Omental fat pad (tissue), 4 donors: ENCODE measurements around the gene FAM83C. TPM values are rescaled to one million over a fixed set of nuclear protein-coding genes. Genes with fewer than 3 reads are reported as not detected.

Source experiments
- ATAC-seq: fragments of 150-250 bp; one replicate; pipeline ENCODE4 v1.9.1; 2016; ENCODE audit warnings: mild to moderate bottlenecking, moderate library complexity; ENCODE audit not compliant: low FRiP score
- DNase-seq: peaks from one replicate; pipeline ENCODE4 v3.0.0-alpha.2; 2019; ENCODE audit warnings: low spot score
- total RNA-seq, 4 donors: library from RNA; depleted of rRNA; stranded (reverse); fragments of >200 nt; gene quantifications; one replicate each; pipeline ENCODE4 v1.1.0, GENCODE V29; 2016
- TF ChIP-seq, protein P1 (sequence below), 3 donors: fragments of 450-650 bp; IDR thresholded peaks; one replicate each; pipeline ENCODE4 v1.5.1; 2016 to 2017; ENCODE audit warnings: antibody characterized with exemption in 3 of 3, mild to moderate bottlenecking in 3 of 3, moderate library complexity in 2 of 3

Gene FAM83C
- total RNA-seq, 4 donors from 2014 or later: 0.09 TPM; not detected in 3

GRCh38 chr20:35286077-35286898 is 5.9 kb downstream of the FAM83C start:
- ATAC-seq (no peak), DNase-seq (no peak)
- TF ChIP-seq, protein P1, sequence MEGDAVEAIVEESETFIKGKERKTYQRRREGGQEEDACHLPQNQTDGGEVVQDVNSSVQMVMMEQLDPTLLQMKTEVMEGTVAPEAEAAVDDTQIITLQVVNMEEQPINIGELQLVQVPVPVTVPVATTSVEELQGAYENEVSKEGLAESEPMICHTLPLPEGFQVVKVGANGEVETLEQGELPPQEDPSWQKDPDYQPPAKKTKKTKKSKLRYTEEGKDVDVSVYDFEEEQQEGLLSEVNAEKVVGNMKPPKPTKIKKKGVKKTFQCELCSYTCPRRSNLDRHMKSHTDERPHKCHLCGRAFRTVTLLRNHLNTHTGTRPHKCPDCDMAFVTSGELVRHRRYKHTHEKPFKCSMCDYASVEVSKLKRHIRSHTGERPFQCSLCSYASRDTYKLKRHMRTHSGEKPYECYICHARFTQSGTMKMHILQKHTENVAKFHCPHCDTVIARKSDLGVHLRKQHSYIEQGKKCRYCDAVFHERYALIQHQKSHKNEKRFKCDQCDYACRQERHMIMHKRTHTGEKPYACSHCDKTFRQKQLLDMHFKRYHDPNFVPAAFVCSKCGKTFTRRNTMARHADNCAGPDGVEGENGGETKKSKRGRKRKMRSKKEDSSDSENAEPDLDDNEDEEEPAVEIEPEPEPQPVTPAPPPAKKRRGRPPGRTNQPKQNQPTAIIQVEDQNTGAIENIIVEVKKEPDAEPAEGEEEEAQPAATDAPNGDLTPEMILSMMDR (IDR thresholded peaks at IDR 0.05): no peak

GRCh38 chr20:35285806-35286076 is 6.5 kb downstream of the FAM83C start:
- ATAC-seq: no peak
- DNase-seq: no peak
- TF ChIP-seq, protein P1 (IDR thresholded peaks at IDR 0.05): no peak

- TF ChIP-seq, protein P1 (IDR thresholded peaks at IDR 0.05): no peak
- no peak for DNase-seq
- peak; percentile 3 for ATAC-seq
These were observed 7.0 kb downstream of the FAM83C start for GRCh38 chr20:35284992-35285805.

- peak; percentile 83 for ATAC-seq
- DNase-seq: peak; percentile 44
- TF ChIP-seq, protein P1 (IDR thresholded peaks at IDR 0.05): no peak
These were observed 7.8 kb downstream of the FAM83C start, which contains the start of gene EIF6 for GRCh38 chr20:35284267-35284991. Gene EIF6 (minus strand): TSS chr20:35284772. CDS start chr20:35284487, 285 bp downstream.

- TF ChIP-seq, protein P1 (IDR thresholded peaks at IDR 0.05): no peak
- ATAC-seq: no peak
These were observed 8.6 kb downstream of the FAM83C start for GRCh38 chr20:35283441-35284266.

GRCh38 chr20:35281506-35282101 is 10.6 kb downstream of the FAM83C start:
- ATAC-seq: no peak
- no peak for DNase-seq
- TF ChIP-seq, protein P1 (IDR thresholded peaks at IDR 0.05): no peak

More at GRCh38 chr20:35283441-35284266, 8.6 kb downstream of the FAM83C start:
- DNase-seq: no peak
